Memory B cell (primary cell): ENCODE data around the gene PORCN.

Experiments
- ATAC-seq: fragments of 150-1000 bp; cut with Tn5 transposase; 2 replicates; pipeline ENCODE4 v1.10.0; 2021; ENCODE audit warnings: low read depth, mild to moderate bottlenecking, moderate library complexity
- DNase-seq, 2 donors: peaks; one replicate each; pipeline ENCODE4 v3.0.0; 2022; ENCODE audit warnings: low spot score in 2 of 2
- H3K27ac Mint-ChIP-seq: one replicate; pipeline ENCODE4 v1.8.0; 2022; ENCODE audit warnings: mild to moderate bottlenecking, moderate library complexity, mixed read lengths
- H3K27me3 Mint-ChIP-seq: one replicate; pipeline ENCODE4 v1.8.0; 2022; ENCODE audit warnings: mixed read lengths
- H3K36me3 Mint-ChIP-seq: one replicate; pipeline ENCODE4 v1.8.0; 2022; ENCODE audit warnings: mild to moderate bottlenecking, mixed read lengths
- H3K4me1 Mint-ChIP-seq: one replicate; pipeline ENCODE4 v1.8.0; 2022; ENCODE audit warnings: mixed read lengths
- H3K4me3 Mint-ChIP-seq: one replicate; pipeline ENCODE4 v1.8.0; 2022; ENCODE audit warnings: mild to moderate bottlenecking, moderate library complexity, mixed read lengths
- H3K9me3 Mint-ChIP-seq: one replicate; pipeline ENCODE4 v1.8.0; 2022; ENCODE audit warnings: mixed read lengths

The PORCN gene

DNA sequence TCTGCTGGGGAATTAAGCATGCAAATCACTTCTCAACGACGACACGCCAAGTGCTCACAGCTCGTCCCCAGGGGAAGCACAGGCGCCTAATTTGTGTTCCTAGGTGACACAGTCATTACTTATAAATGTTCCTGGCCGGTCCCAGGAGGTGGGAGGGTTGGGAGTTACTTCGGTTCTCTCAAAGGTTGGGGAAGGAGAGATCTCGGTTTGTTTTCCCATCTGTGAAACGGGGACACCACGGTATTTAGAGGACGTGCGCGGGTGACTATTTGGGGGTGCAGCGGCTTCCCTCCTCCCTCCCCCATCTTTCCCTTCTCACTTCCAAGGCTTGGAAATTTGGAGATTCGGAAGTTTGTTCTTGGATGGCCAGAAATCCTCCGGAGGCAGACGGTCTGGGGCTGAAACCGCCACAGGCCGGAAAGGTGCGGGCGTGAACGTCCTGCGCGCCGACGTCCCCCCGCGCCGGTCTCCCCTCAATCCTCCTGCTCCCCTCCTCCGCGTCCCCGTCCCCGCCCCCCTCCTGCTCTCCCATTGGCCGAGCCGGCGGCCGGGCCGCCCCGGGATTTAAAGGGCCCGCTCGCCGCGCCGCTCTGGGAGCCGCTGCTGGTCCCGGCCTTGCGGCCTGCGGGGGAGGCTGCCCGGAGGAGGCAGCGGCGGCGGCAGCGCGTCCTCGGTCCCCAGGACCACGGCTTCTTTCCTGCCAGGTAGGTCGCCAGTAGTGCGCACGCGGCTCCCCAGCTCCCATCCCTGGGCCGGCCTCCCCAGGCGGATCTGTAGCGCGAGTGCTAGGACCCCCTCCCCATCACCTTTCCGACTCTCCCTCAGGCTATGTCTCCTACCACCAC, at the start of gene PORCN:
TSS of gene PORCN (plus strand) at position 593 of the 845 bp plus-strand sequence. CDS start 829 bp downstream, outside the sequence.
- no peaks in the 10 kb centered on the region for H3K9me3 Mint-ChIP-seq
- peak; percentile 42 to 55 for DNase-seq

DNA sequence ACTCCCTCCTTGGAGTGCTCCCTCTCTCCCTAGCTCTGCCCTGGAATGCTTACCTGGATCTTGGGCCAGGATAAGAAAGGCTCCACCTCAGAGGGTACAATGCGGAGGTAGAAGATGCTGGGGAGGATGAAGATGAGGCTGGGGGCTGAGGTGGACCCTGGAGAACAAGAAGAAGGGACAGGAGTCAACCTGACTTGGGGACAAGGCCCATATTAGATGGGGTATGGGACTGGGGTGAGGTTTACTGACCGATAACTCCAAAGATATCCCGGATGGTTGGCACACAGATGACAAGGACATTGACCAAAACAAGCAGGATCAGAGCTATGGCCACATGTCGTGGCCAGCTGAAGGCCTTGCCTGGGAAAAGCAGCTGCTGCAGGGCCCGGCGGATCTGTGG, 49.3 kb upstream of the PORCN start:
- Mint-ChIP-seq H3K36me3 (peaks cover 19% of the 10 kb centered on the region), H3K27me3 (no peaks in the 10 kb centered on the region)

More for the DNA sequence above, at the start of gene PORCN:
- peak; percentile 87 for ATAC-seq
- H3K27ac Mint-ChIP-seq: peak within 1 kb of the TSS; percentile 91
- no peaks in the 10 kb centered on the region for H3K27me3 Mint-ChIP-seq
- H3K4me3 Mint-ChIP-seq: peak within 1 kb of the TSS; percentile 95
- peaks cover 3% of the 10 kb centered on the region for H3K36me3 Mint-ChIP-seq
- H3K4me1 Mint-ChIP-seq: peaks cover 13% of the 10 kb centered on the region

GRCh38 chrX:48460031-48460430, 48.8 kb upstream of the PORCN start:
- DNase-seq (no peak), ATAC-seq (no peak)
- Mint-ChIP-seq H3K4me3 (no peak overlapping the region), H3K4me1 (peaks cover under 1% of the 10 kb centered on the region), H3K36me3 (peaks cover 19% of the 10 kb centered on the region), H3K27ac (no peak overlapping the region), H3K27me3 (no peaks in the 10 kb centered on the region), H3K9me3 (no peaks in the 10 kb centered on the region)

More for the DNA sequence above, 49.3 kb upstream of the PORCN start:
- no peaks in the 10 kb centered on the region for H3K4me1 Mint-ChIP-seq
- no peaks in the 10 kb centered on the region for H3K9me3 Mint-ChIP-seq
- no peak overlapping the region for H3K4me3 Mint-ChIP-seq
- ATAC-seq: no peak
- DNase-seq: no peak
- no peak overlapping the region for H3K27ac Mint-ChIP-seq

DNA sequence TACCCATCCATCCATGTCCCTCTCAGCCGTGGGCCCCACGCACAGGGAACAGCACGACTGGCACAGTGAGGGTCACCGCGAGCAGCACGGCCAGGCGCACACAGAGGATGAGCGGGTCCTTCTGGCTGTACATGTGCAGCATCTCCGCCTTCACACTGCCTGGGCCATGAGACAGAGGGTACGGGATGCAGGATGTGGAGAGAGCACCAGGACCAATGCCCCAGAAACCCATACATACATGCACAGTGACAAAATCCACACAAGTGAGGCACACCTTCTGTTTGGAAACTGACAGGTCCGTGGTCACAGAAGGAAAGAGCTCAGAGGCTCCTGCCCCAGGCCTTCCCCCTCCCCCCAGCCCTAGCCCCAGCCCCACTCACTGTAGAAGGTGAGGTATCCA, 48.2 kb upstream of the PORCN start:
- H3K27ac Mint-ChIP-seq: no peak overlapping the region

DNA sequence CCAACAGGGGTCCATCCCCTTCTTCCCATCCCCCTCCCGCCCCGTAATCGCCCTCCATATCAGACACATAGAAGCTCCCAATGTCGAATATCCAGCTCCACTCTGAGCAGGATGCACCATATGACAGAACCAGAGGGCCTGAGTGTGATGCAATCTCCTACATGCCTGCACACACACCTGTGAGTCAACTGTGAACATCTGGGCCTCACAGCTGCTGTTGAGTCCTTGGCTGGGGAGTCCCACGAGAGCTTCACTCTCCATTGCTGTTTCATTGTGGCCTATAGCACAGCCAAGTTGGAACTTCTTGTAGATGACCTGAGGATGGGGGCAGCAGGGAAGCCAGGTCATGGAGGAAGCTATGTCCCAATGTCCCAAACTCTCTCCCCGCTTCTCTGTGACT, 47.0 kb upstream of the PORCN start:
- H3K4me3 Mint-ChIP-seq: no peak overlapping the region
- peaks cover 7% of the 10 kb centered on the region for H3K4me1 Mint-ChIP-seq
- H3K9me3 Mint-ChIP-seq: no peaks in the 10 kb centered on the region
- no peak for ATAC-seq
- DNase-seq: no peak
- peaks cover 29% of the 10 kb centered on the region for H3K36me3 Mint-ChIP-seq
- H3K27me3 Mint-ChIP-seq: no peaks in the 10 kb centered on the region
- no peak overlapping the region for H3K27ac Mint-ChIP-seq

More for the DNA sequence above, 48.2 kb upstream of the PORCN start:
- Mint-ChIP-seq H3K9me3 (no peaks in the 10 kb centered on the region), H3K4me3 (no peak overlapping the region), H3K27me3 (no peaks in the 10 kb centered on the region), H3K4me1 (peaks cover 3% of the 10 kb centered on the region), H3K36me3 (peaks cover 25% of the 10 kb centered on the region)
- DNase-seq: no peak
- no peak for ATAC-seq

GRCh38 chrX:48465336-48465933, 43.4 kb upstream of the PORCN start:
- Mint-ChIP-seq H3K27ac (no peak overlapping the region), H3K4me3 (no peak overlapping the region), H3K36me3 (peaks cover 17% of the 10 kb centered on the region), H3K4me1 (peaks cover 22% of the 10 kb centered on the region), H3K9me3 (no peaks in the 10 kb centered on the region), H3K27me3 (no peaks in the 10 kb centered on the region)
- ATAC-seq (no peak), DNase-seq (no peak)

DNA sequence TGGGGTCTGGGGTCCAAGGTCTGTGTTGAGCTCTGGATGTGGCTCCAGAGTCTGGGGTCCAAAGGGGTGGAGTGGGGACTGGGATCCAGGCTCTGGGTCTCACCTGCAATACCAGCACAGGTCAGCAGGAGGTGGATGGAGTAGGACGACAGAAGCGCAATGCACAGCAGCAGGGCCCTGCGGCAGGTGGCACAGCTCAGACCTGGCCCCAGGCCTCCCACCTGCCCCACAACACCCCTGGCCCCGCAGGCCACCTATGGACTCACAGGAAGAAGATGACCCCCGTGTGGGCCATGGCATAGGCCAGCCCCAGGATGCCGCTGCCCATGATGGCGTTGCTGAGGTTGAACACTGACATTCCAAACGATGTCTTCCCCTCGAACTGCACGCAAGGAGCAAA, 42.1 kb upstream of the PORCN start:
- ATAC-seq (peak; percentile 26), DNase-seq (no peak)
- Mint-ChIP-seq H3K9me3 (no peaks in the 10 kb centered on the region), H3K4me1 (peaks cover 22% of the 10 kb centered on the region), H3K27me3 (no peaks in the 10 kb centered on the region), H3K36me3 (peaks cover 12% of the 10 kb centered on the region), H3K27ac (peak overlapping the region; percentile 42), H3K4me3 (peak overlapping the region; percentile 87)

DNA sequence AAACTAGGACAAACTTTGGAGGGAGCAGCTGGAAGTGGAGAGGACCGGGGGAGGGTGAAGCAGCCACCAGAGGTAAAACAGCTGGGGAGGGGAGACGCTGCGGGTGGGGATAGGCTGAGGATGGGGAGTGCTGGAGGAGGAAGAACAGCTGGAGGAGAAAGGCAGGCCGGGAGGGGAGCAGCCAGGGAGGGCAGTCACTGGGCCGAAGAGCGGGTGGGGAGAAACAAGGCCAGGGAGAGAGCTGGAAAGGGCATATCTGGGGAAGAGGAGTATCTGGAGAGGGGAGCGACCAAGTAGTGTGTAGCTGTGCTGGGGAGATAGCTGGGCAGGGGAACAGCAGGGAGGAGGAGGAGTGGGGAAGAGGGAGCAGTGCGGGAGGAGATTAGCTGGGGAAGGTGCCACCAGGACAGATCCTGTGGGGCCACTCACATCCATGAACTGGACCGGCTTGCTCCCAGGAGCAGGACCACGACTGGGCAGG, 41.5 kb upstream of the PORCN start:
- no peaks in the 10 kb centered on the region for H3K9me3 Mint-ChIP-seq
- H3K4me1 Mint-ChIP-seq: peaks cover 22% of the 10 kb centered on the region
- H3K4me3 Mint-ChIP-seq: peak overlapping the region; percentile 87
- H3K27ac Mint-ChIP-seq: peak overlapping the region; percentile 42
- ATAC-seq: no peak
- DNase-seq: no peak
- H3K36me3 Mint-ChIP-seq: peaks cover 12% of the 10 kb centered on the region
- H3K27me3 Mint-ChIP-seq: no peaks in the 10 kb centered on the region

DNA sequence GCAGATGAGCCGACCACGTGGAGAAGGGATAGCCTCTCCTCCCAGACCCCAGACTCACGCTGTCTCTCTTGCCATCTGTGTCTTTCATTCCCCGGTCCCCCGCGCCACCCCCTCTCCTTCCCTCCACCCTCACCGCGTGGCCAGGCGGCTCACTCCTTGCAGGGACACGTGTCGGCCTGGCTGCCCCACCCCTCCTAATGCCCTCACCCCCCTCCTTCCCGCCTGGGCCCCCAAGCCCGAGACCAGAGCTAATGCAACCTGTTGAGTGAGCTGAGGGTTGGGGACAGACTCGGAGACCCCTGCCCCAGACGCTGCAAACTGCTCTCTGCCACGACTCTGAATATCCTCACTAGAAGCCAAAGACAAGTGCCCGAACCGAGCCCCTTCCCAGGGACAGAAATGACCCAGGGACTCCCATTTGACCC, 40.5 kb upstream of the PORCN start:
- Mint-ChIP-seq H3K36me3 (peaks cover 10% of the 10 kb centered on the region), H3K4me1 (peaks cover 22% of the 10 kb centered on the region), H3K4me3 (peak overlapping the region; percentile 87), H3K9me3 (no peaks in the 10 kb centered on the region), H3K27ac (peak overlapping the region; percentile 6), H3K27me3 (no peaks in the 10 kb centered on the region)
- peak; percentile 53 for ATAC-seq
- no peak for DNase-seq

DNA sequence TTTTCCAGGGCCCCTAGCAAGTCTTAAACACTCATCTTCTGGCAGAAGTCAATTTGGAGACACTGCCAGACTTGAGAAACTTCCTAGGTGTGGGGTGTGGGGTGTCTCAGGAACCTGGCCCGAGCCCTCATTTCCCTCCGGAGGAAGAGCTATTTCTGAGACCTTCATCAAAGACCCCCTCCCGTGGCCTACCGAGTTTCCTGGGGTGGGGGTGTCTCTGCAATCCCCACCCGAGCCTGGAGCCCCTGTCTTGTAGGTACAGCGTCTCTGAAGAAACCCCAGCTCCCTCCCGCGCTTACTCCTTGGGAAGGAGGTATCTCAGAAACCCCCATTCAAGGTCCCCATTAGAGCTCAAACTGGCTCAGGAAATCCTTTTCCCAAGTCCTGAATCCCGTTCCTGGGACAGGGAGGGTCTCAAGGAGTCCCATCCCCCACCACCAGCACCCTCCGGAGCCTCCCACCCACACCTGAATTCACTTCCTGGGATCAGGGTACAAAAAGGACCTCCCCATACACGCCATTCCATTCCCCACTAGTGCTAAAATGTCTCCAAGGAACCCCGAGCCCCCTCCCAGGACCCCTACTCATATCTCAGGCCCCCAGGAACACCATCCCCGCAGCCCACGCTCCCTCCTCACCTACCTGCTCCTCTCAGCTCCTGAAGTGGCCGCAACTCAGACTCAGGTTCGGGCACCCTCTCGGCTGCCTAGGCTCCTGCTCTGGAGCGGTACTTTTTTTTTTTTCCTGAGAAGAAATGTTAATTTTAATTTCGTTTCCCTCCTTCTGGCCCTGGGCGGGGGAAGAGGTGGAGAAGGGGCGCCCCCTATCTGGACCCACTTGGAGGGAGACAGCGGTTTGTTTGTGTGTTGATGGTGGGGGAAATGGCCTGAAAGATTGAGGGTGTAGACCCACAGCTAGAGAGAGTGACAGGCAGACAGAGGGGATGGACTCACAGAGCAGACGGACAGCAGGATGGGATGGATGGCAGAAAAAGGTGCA, 39.8 kb upstream of the PORCN start:
- Mint-ChIP-seq H3K27ac (peak overlapping the region; percentile 37), H3K27me3 (no peaks in the 10 kb centered on the region)

DNA sequence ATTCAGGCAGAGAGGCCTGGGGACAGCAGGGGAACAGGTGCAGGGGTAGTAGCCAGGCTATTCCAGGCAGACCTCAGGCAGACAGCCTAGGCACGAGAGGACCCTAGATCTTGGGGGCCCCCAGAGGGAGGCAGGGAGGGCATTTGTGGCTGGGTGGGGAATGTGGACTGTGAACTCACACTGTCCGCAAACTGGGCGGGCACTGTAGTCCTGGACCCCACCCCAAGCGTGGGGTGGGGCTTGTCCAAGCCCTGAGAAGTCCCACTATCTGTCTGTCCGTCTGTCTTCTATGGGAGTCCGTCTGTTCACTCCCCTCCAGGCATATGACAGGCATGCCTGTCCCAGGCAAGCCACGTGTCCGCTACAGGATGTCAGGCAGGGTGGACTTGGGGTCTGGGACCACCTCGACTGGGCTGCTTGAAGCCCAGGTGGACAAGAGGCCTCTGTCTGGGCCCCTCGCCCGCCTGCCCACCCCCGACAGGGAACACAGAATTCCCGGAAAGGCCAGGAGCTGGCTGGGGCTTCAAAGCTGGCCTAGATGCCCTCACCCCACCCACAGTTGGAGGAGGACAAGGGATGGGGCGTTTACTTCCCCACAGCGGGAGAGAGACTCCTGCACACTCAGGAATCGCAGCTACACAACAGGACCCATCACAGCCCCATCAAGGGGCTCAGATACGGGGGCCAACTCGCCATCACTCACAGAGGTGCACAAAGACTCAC, 38.5 kb upstream of the PORCN start, which contains the start of gene SLC38A5:
TSS of gene SLC38A5 (minus strand) at position 151 of the 723 bp plus-strand sequence. CDS start 2,336 bp downstream, outside the sequence.
- Mint-ChIP-seq H3K4me3 (peak within 1 kb of the TSS; percentile 87), H3K9me3 (no peaks in the 10 kb centered on the region), H3K4me1 (peaks cover 19% of the 10 kb centered on the region), H3K36me3 (peaks cover 7% of the 10 kb centered on the region), H3K27ac (peak within 1 kb of the TSS; percentile 37), H3K27me3 (no peaks in the 10 kb centered on the region)
- ATAC-seq (no peak), DNase-seq (no peak)

More for the DNA sequence above, 39.8 kb upstream of the PORCN start:
- H3K4me3 Mint-ChIP-seq: peak overlapping the region; percentile 87
- ATAC-seq (peak; percentile 53), DNase-seq (no peak)
- H3K4me1 Mint-ChIP-seq: peaks cover 22% of the 10 kb centered on the region
- peaks cover 10% of the 10 kb centered on the region for H3K36me3 Mint-ChIP-seq
- H3K9me3 Mint-ChIP-seq: no peaks in the 10 kb centered on the region

- Mint-ChIP-seq H3K27ac (no peak overlapping the region), H3K27me3 (no peaks in the 10 kb centered on the region), H3K9me3 (no peaks in the 10 kb centered on the region), H3K36me3 (peaks cover 2% of the 10 kb centered on the region), H3K4me1 (peaks cover 19% of the 10 kb centered on the region), H3K4me3 (no peak overlapping the region)
- ATAC-seq (no peak), DNase-seq (no peak)
Measured at GRCh38 chrX:48470833-48471118, 38.0 kb upstream of the PORCN start.

DNA sequence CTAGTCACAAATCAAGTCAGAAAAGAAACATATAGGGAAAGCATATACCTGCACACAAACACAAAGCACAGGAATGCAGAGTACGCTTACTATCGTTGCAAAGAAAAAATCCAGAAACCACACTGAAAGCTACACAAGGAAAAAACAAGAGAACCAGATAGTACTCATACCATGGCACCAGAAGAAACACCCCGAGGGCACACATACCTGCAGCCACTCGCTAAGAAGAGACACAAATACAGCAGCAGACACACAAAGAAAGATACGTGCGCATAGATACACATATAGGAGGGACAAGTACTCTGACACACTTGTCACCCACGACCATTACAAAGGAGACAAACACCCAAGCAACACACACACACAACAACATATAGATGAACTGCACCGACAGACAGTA, 37.3 kb upstream of the PORCN start:
- no peaks in the 10 kb centered on the region for H3K9me3 Mint-ChIP-seq
- H3K4me3 Mint-ChIP-seq: no peak overlapping the region
- DNase-seq (no peak), ATAC-seq (no peak)
- peaks cover 18% of the 10 kb centered on the region for H3K4me1 Mint-ChIP-seq
- H3K27me3 Mint-ChIP-seq: no peaks in the 10 kb centered on the region
- no peaks in the 10 kb centered on the region for H3K36me3 Mint-ChIP-seq
- no peak overlapping the region for H3K27ac Mint-ChIP-seq
